Mucosa of descending colon (tissue), 3 donors: ENCODE measurements around the gene NSUN3. TPM values are rescaled to one million over a fixed set of nuclear protein-coding genes. Genes with fewer than 3 reads are reported as not detected.

Experiments
- ATAC-seq: fragments of 200-7000 bp; cut with Tn5 transposase; one replicate; pipeline ENCODE4 v1.9.1; 2020; ENCODE audit warnings: mild to moderate bottlenecking, moderate library complexity
- DNase-seq, 3 donors: peaks; one replicate each; pipeline ENCODE4 v3.0.0-alpha.2; 2020
- H3K36me3 ChIP-seq: fragments of 200-600 bp; one replicate; pipeline ENCODE4 v1.8.0; 2021; ENCODE audit warnings: low read depth, mild to moderate bottlenecking
- H3K4me1 ChIP-seq: fragments of 200-600 bp; one replicate; pipeline ENCODE4 v1.8.0; 2021; ENCODE audit warnings: low read depth, mild to moderate bottlenecking
- H3K4me3 ChIP-seq: fragments of 200-600 bp; one replicate; pipeline ENCODE4 v1.8.0; 2021; ENCODE audit warnings: mild to moderate bottlenecking
- H3K9me3 ChIP-seq: fragments of 200-600 bp; one replicate; pipeline ENCODE4 v1.8.0; 2021; ENCODE audit warnings: mild to moderate bottlenecking
- intact Hi-C, 2 donors: fragments of 100-400 bp; cut with DNase I in 1 of 2; cut with micrococcal nuclease in 1 of 2; formaldehyde crosslinking; loops; one replicate each; pipeline versions ENCODE4 v1.11.0 to v1.11.1; 2022; cut with DNase I, micrococcal nuclease
- total RNA-seq, 3 donors: library from RNA; stranded (reverse); fragmentation: NEBNext Ultra II Directional in 2 of 3; extraction: Animal tissue kit (Norgen Biotek cat#: 25700) in 2 of 3; gene quantifications; one replicate each; pipeline versions ENCODE4 v1.2.1 to v1.2.4, GENCODE V29; 2021 to 2023
- TF ChIP-seq, protein P1 (sequence below): fragments of 200-600 bp; IDR thresholded peaks from one replicate; pipeline ENCODE4 v1.8.0; 2022; ENCODE audit warnings: antibody characterized with exemption, mild to moderate bottlenecking
- donor health status: DM: no; HTN: no; CAD: no; lungs with moderate emphysema.
- donor health status: DM: no; HTN: no; CAD: no.
- donor health status: DM: no; HTN: yes; CAD: no.

The NSUN3 gene
- total RNA-seq, 3 donors from 2014 or later, result 18.6 to 33.9 (median 23.0) TPM

DNA sequence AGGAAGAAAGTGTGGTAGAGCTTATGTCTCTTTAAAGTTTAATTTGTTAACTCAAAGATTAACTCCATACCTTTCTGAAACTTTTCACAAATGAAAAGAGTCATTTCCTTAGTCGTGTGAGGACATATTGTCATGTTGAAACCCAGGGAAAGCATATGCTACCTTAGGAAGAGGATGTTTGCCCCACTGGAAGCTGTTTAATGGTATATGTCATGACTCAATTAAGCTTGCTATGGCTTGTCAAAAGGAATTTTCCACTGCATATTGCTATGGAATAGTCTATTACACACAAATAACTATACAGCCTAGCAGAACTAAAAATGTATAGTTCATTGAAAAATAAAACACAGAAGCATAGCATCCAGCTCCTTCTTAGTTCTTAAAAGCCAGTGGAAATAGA is 69.9 kb downstream of the NSUN3 start:
- ATAC-seq (no peak), DNase-seq (no peak)
- no peaks in the 10 kb centered on the region for H3K36me3 ChIP-seq
- intact Hi-C loops, result no loop called here
- no peaks in the 10 kb centered on the region for H3K4me1 ChIP-seq
- no peak overlapping the region for H3K4me3 ChIP-seq
- TF ChIP-seq, protein P1, sequence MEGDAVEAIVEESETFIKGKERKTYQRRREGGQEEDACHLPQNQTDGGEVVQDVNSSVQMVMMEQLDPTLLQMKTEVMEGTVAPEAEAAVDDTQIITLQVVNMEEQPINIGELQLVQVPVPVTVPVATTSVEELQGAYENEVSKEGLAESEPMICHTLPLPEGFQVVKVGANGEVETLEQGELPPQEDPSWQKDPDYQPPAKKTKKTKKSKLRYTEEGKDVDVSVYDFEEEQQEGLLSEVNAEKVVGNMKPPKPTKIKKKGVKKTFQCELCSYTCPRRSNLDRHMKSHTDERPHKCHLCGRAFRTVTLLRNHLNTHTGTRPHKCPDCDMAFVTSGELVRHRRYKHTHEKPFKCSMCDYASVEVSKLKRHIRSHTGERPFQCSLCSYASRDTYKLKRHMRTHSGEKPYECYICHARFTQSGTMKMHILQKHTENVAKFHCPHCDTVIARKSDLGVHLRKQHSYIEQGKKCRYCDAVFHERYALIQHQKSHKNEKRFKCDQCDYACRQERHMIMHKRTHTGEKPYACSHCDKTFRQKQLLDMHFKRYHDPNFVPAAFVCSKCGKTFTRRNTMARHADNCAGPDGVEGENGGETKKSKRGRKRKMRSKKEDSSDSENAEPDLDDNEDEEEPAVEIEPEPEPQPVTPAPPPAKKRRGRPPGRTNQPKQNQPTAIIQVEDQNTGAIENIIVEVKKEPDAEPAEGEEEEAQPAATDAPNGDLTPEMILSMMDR, result no peak
- H3K9me3 ChIP-seq, result no peaks in the 10 kb centered on the region

DNA sequence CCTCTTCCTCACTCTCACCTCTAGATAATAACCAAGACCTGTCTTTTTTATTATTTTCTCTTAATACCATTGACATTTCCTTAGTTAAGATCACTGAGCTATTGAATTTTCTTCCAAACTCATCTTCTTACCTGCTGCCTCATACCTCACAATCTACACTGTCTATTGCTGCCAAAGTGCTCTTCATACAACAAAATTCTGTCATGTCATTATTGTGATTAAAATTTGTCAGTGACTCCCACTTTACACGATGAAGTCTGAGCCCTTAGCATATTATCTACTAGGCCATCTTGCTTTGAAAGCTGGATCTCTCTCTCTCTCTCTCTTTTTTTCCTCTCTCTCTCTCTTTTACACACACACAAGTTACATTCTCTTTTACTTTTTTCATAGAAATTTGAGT is 73.3 kb downstream of the NSUN3 start:
- TF ChIP-seq, protein P1, result no peak
- no peak for ATAC-seq
- Histone ChIP-seq H3K4me3 (no peak overlapping the region), H3K9me3 (no peaks in the 10 kb centered on the region), H3K4me1 (no peaks in the 10 kb centered on the region), H3K36me3 (no peaks in the 10 kb centered on the region)
- intact Hi-C loops, result no loop called here
- DNase-seq, result no peak

DNA sequence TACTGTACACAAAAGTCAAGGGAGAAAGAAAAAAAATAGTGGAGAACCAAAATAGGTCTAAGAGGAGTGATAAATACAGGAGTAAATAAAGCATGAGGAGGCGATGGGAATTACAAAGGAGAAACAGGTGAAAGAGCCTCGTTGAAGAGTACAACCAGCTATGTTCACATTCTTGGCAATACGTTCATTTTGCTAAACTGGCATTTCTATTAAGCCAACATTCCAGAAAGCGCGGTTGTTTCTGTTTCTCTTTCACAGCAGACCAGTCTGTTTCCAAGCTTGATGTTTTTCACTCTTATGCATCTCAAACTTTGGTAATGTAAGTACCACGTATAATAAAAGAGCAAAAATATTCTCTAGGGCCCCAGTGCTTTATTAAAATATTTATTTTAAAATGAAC is 74.5 kb downstream of the NSUN3 start:
- intact Hi-C loops, result no loop called here
- ATAC-seq (no peak), DNase-seq (no peak)
- H3K9me3 ChIP-seq, result no peaks in the 10 kb centered on the region
- no peak overlapping the region for H3K4me3 ChIP-seq
- H3K36me3 ChIP-seq, result no peaks in the 10 kb centered on the region
- TF ChIP-seq, protein P1, result no peak
- H3K4me1 ChIP-seq, result no peaks in the 10 kb centered on the region

DNA sequence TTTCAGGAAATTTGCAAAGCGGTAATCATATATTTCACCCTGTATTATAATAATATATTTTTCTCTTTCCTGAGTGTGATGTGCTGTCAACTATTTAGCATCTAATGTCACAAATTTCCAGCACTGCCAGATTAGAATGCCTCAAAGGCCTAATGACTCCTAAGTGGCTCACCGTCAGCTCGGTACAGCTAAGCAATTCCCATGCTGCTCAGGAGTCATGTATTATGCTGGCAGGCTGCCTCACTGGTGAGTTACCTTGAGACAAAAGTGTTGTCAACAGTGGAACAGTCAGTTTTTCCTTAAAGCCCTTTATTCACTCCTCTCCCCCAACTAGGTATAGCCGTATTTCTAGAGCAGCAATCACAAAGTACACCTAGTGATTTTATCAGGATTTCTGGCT is 83.6 kb downstream of the NSUN3 start:
- H3K9me3 ChIP-seq, result no peaks in the 10 kb centered on the region
- ATAC-seq, result no peak
- no peak overlapping the region for H3K4me3 ChIP-seq
- DNase-seq, result no peak
- intact Hi-C loops, result no loop called here
- TF ChIP-seq, protein P1, result no peak
- no peaks in the 10 kb centered on the region for H3K36me3 ChIP-seq
- no peaks in the 10 kb centered on the region for H3K4me1 ChIP-seq

DNA sequence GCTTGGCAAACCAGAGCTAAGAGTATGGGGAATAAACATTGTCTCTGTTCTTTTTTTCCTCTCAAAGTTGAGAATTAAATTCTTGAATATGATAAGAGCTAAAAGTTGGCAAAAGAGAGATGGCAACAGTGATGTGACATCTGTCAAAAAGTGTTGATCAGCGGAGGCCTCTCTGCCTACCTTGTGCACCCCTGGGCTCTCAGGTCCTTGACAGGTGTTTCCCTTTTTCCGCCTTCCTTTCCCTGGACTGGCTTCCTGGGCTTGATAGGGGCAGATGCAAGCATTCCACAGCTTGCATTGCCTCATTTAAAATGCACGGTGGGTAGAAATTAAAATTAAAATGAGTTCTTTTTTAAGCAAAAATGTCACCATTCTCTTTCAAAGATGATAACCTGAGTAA is 84.2 kb downstream of the NSUN3 start:
- DNase-seq (no peak), ATAC-seq (no peak)
- no peaks in the 10 kb centered on the region for H3K36me3 ChIP-seq
- H3K4me1 ChIP-seq, result no peaks in the 10 kb centered on the region
- intact Hi-C loops, result no loop called here
- TF ChIP-seq, protein P1, result no peak
- no peak overlapping the region for H3K4me3 ChIP-seq
- no peaks in the 10 kb centered on the region for H3K9me3 ChIP-seq

DNA sequence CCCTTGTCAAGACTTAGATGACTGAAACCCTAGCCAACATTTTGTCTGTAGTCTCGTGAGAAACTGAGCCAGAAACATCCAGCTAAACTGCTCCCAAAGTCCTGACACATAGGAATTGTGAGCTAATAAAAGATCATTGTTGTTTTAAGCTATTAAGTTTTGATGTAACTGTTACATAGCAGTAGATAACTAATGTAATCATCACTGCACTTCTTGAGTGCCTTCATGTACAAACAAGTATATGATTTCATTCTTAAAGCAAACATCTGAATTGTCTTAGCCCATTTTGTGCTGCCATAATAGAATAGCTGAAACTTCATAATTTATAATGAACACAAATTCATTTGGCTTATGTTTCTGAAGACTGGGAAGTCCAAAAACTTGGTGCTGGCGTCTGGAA is 87.3 kb downstream of the NSUN3 start:
- TF ChIP-seq, protein P1, result no peak
- DNase-seq (no peak), ATAC-seq (no peak)

More for the DNA sequence above, 87.3 kb downstream of the NSUN3 start:
- no peaks in the 10 kb centered on the region for H3K36me3 ChIP-seq
- H3K4me3 ChIP-seq, result no peak overlapping the region
- intact Hi-C loops, result no loop called here
- H3K9me3 ChIP-seq, result no peaks in the 10 kb centered on the region
- H3K4me1 ChIP-seq, result no peaks in the 10 kb centered on the region
